K562 (cell line): ENCODE data around the gene POGLUT2. TPM values are rescaled to one million over a fixed set of nuclear protein-coding genes. Genes with fewer than 3 reads are reported as not detected.

Source experiments
- ATAC-seq: fragments of 200-7000 bp; cut with Tn5 transposase; 3 replicates; pipeline ENCODE4 v1.9.1; 2020; ENCODE audit warnings: moderate library complexity
- BruUV-seq: library from RNA; stranded (reverse); fragments of 400-500 nt; replicated peaks from 2 replicates; lab custom pipeline; 2021; lab: Mats Ljungman, UMichigan
- CTCF ChIA-PET: fragments of 300-600 bp; formaldehyde crosslinking; extraction: SDS; loops from one replicate; lab custom pipeline; 2021; ENCODE audit warnings: low intra/inter-chr PET ratio; lab: Yijun Ruan, JAX
- POLR2A ChIA-PET: fragments of 300-600, 350-650 bp; sonication (Branson Sonifier 250); formaldehyde crosslinking; extraction: SDS; loops from one replicate; lab custom pipeline; 2021; ENCODE audit warnings: antibody characterized with exemption, inconsistent platforms; lab: Yijun Ruan, JAX
- DNase-seq, 4 experiments: peaks; one replicate each; pipeline versions ENCODE4 v3.0.0 to v3.0.0-alpha.2; 2011 to 2018; ENCODE audit warnings: low spot score in 3 of 4, mixed read lengths in 3 of 4; ENCODE audit errors: extremely low read depth in 1 of 4
- FAIRE-seq: peaks from 2 replicates; lab custom pipeline; 2011; peaks lifted over from hg19 to GRCh38; lab: Jason Lieb, UNC
- H2AFZ ChIP-seq: 2 replicates; pipeline ENCODE4 v1.6.0; 2011; ENCODE audit warnings: low read depth, low read length, control low read depth, inconsistent platforms
- H3K27ac ChIP-seq: fragments of 200-600 bp; 3 replicates; pipeline ENCODE4 v1.8.0; 2011; ENCODE audit warnings: low read depth, mild to moderate bottlenecking, control low read depth, inconsistent platforms, low read length, moderate library complexity, mixed read lengths; ENCODE audit errors: extremely low read depth
- H3K27me3 ChIP-seq, 2 experiments: fragments of 300-600 bp in 1 of 2; 2 replicates in 1 of 2; 3 replicates in 1 of 2; pipeline versions ENCODE4 v1.6.0 to v1.8.0; 2011; ENCODE audit warnings: inconsistent platforms in 2 of 2, low read length in 2 of 2, mild to moderate bottlenecking in 1 of 2, mixed read lengths in 1 of 2, moderate library complexity in 1 of 2; ENCODE audit not compliant: control insufficient read depth in 2 of 2, insufficient read depth in 2 of 2
- H3K36me3 ChIP-seq: fragments of 300-600 bp; 3 replicates; pipeline ENCODE4 v1.8.0; 2011; ENCODE audit warnings: mild to moderate bottlenecking, low read length, inconsistent platforms; ENCODE audit not compliant: control insufficient read depth, insufficient read depth
- H3K4me1 ChIP-seq, 2 experiments: fragments of 200-600 bp in 1 of 2; replicated peaks in 1 of 2; 2 replicates in 1 of 2; 3 replicates in 1 of 2; pipeline versions ENCODE4 v1.5.1 to v1.8.0; 2011; ENCODE audit warnings: inconsistent platforms in 2 of 2, low read length in 2 of 2, mild to moderate bottlenecking in 1 of 2, mixed read lengths in 1 of 2, moderate library complexity in 1 of 2; ENCODE audit not compliant: control insufficient read depth in 2 of 2, insufficient read depth in 2 of 2
- H3K4me2 ChIP-seq: 2 replicates; pipeline ENCODE4 v1.6.1; 2011; ENCODE audit warnings: low read length, control low read depth, inconsistent platforms, mixed read lengths; ENCODE audit not compliant: insufficient read depth
- H3K4me3 ChIP-seq: fragments of 200-600 bp; sonication (generic), shearing (Covaris generic); 2 replicates; pipeline ENCODE4 v1.5.1; 2016; ENCODE audit warnings: control low read depth, inconsistent platforms
- H3K79me2 ChIP-seq: fragments of 200-600 bp; 3 replicates; pipeline ENCODE4 v1.8.0; 2011; ENCODE audit warnings: low read length, inconsistent platforms; ENCODE audit not compliant: control insufficient read depth, insufficient read depth
- H3K9ac ChIP-seq, 2 experiments: 2 replicates each; pipeline versions ENCODE4 v1.6.0 to v1.6.1; 2011; ENCODE audit warnings: low read depth in 2 of 2, low read length in 2 of 2, control low read depth in 1 of 2, inconsistent platforms in 1 of 2, mild to moderate bottlenecking in 1 of 2, mixed read lengths in 1 of 2; ENCODE audit not compliant: insufficient read depth in 1 of 2
- H3K9me1 ChIP-seq: one replicate; pipeline ENCODE4 v1.6.0; 2011; ENCODE audit warnings: inconsistent platforms, mild to moderate bottlenecking, low read length, moderate library complexity; ENCODE audit not compliant: control insufficient read depth, insufficient read depth
- H3K9me3 ChIP-seq: replicated peaks from 2 replicates; pipeline ENCODE4 v1.5.1; 2011; ENCODE audit warnings: low read depth, low read length, inconsistent platforms; ENCODE audit not compliant: control insufficient read depth, insufficient read depth
- H4K20me1 ChIP-seq: replicated peaks from 2 replicates; pipeline ENCODE4 v1.6.1; 2011; ENCODE audit warnings: low read length, inconsistent platforms, mixed read lengths; ENCODE audit not compliant: control insufficient read depth, insufficient read depth
- ARID2 ChIP-seq: fragments of 450-650 bp; IDR thresholded peaks from 2 replicates; pipeline ENCODE4 v1.6.1; 2017; ENCODE audit warnings: antibody characterized with exemption, mild to moderate bottlenecking
- CEBPB ChIP-seq: fragments of 450-650 bp; IDR thresholded peaks from 2 replicates; pipeline ENCODE4 v1.6.1; 2016; ENCODE audit warnings: missing genetic modification characterization, missing compliant biosample characterization
- CTCF ChIP-seq, 3 experiments: IDR thresholded peaks in 2 of 3; conservative IDR thresholded peaks in 1 of 3; 2 replicates each; pipeline ENCODE4 v1.5.1; 2011 to 2012; ENCODE audit warnings: low read length in 3 of 3, mild to moderate bottlenecking in 3 of 3, control low read depth in 2 of 3, improper control_type of control experiment in 1 of 3, inconsistent platforms in 1 of 3, low read depth in 1 of 3, mixed read lengths in 1 of 3, moderate library complexity in 1 of 3; ENCODE audit not compliant: insufficient read depth in 2 of 3
- E2F1 ChIP-seq: sonication (generic); formaldehyde crosslinking; IDR thresholded peaks from 2 replicates; pipeline ENCODE4 v1.8.1; 2023; ENCODE audit warnings: mild to moderate bottlenecking, missing genetic modification reagents, moderate library complexity
- GATA2 ChIP-seq: sonication (generic); formaldehyde crosslinking; IDR thresholded peaks from 2 replicates; pipeline ENCODE4 v1.4.0; 2020; ENCODE audit warnings: mild to moderate bottlenecking, missing genetic modification reagents
- ILK ChIP-seq: fragments of 450-650 bp; IDR thresholded peaks from 2 replicates; pipeline ENCODE4 v1.6.1; 2016; ENCODE audit warnings: missing genetic modification characterization, low read depth, mild to moderate bottlenecking, missing compliant biosample characterization, moderate library complexity, borderline replicate concordance
- WGBS: fragments of 100-300 bp; shearing (Covaris generic); methylation state at CpG from one replicate; pipeline ENCODE4 v1.1.6; 2016; ENCODE audit warnings: low coverage, mixed read lengths; ENCODE audit not compliant: insufficient coverage; ENCODE audit errors: missing lambda C conversion rate; 5-methylcytosine and 5-hydroxymethylcytosine counted together
- in situ Hi-C: fragments of 300-500 bp; cut with MboI; formaldehyde crosslinking; loops from 4 replicates; pipeline ENCODE4 v1.15.0; 2018; ENCODE audit warnings: inconsistent platforms, mixed read lengths
- intact Hi-C: fragments of 100-400 bp; cut with micrococcal nuclease; formaldehyde crosslinking; loops from 2 replicates; pipeline ENCODE4 v1.14.2; 2022
- polyA plus RNA-seq, 8 experiments: library from polyadenylated mRNA; depleted of rRNA in 4 of 8; stranded (reverse) in 5 of 8; unstranded in 3 of 8; fragments of >200 nt; fragmentation: Nextera tagmentation in 2 of 8; fragmentation: Illumina TruSeq in 1 of 8; extraction: Ambion mirVana in 2 of 8; extraction: Trizol in 1 of 8; gene quantifications; 2 replicates each; pipeline versions ENCODE4 v1.2.1 to v1.2.3, GENCODE V29; 2011 to 2014; ENCODE audit warnings: inconsistent platforms in 1 of 8, missing spikeins in 1 of 8
- total RNA-seq, 7 experiments: library from RNA; depleted of rRNA in 6 of 7; stranded (reverse); fragments of >200 nt in 6 of 7; fragmentation: Illumina TruSeq in 2 of 7; extraction: Trizol in 2 of 7; gene quantifications; 2 replicates each; pipeline versions ENCODE4 v1.2.1 to v1.2.3, GENCODE V29; 2011 to 2021; ENCODE audit warnings: low replicate concordance in 1 of 7

The POGLUT2 gene
- total and polyA plus RNA-seq, 9 of the 15 experiments (the other 6 are each of a cell fraction or from before 2014, with no cell fraction given), result 3.8 to 11.8 (median 10.8) TPM

- H4K20me1 ChIP-seq, result no peaks in the 10 kb centered on the region
- H3K9me1 ChIP-seq, result no peaks in the 10 kb centered on the region
- no peak overlapping the region for H3K4me3 ChIP-seq
- TF ChIP-seq CEBPB (no peak), CTCF (IDR thresholded peaks at IDR 0.05 in 2 of 3, conservative IDR thresholded peaks at IDR 0.05 in 1 of 3; ENCODE audit: insufficient read depth in 2 of 3, low read depth in 1 of 3, low read length in 3 of 3) (no peak), E2F1 (CRISPR knock-in tag) (no peak), GATA2 (CRISPR knock-in tag) (no peak), ARID2 (no peak), ILK (no peak)
- H3K27me3 ChIP-seq, result no peaks in the 10 kb centered on the region
- H3K4me2 ChIP-seq, result no peak overlapping the region
- peaks cover 17 to 26% of the 10 kb centered on the region in 2 experiments; a peak in 4 of 5 replicates for H3K4me1 ChIP-seq
- 28% methylated on average over 2 of the region's 2 CpGs for WGBS
- FAIRE-seq (no peak), DNase-seq (no peak), ATAC-seq (no peak)
- peaks cover 22% of the 10 kb centered on the region for H3K79me2 ChIP-seq
- no peaks in the 10 kb centered on the region for H3K9me3 ChIP-seq
- in situ Hi-C loops, result no loop called here
- H3K9ac ChIP-seq, result no peak overlapping the region
- no peak overlapping the region for H3K27ac ChIP-seq
- POLR2A ChIA-PET, result interaction anchor here (1.3 kb wide), 1 partner anchor 9 kb away, joined by 3 read pairs; no protein-coding TSS in a partner anchor
- peaks cover 5% of the 10 kb centered on the region; the same call in 1 of the 3 replicates for H3K36me3 ChIP-seq
- no TSS peak for BruUV-seq
- H2AFZ ChIP-seq, result no peak overlapping the region
- intact Hi-C loops, result loop anchor here (10.0 kb wide), 1 partner anchor 111 kb away; no protein-coding TSS in a partner anchor
- CTCF ChIA-PET, result no interaction called here
Observed at GRCh38 chr13:102776271-102776670, 22.5 kb downstream of the POGLUT2 start.
